Stomach (tissue), 4 donors: ENCODE data around the gene PROX2.

Experiments
- POLR2A ChIP-seq, 4 donors: fragments of 450-650 bp; IDR thresholded peaks; one replicate each; pipeline ENCODE4 v1.6.1; 2016; ENCODE audit warnings: antibody characterized with exemption in 4 of 4, control low read depth in 2 of 4, mild to moderate bottlenecking in 1 of 4, moderate library complexity in 1 of 4
- TF ChIP-seq, protein P1 (sequence below), 7 experiments: fragments of 450-650 bp in 4 of 7; fragments of 200-600 bp in 3 of 7; sonication (generic) in 3 of 7; IDR thresholded peaks; one replicate each; pipeline ENCODE4 v1.5.1; 2016 to 2019; ENCODE audit warnings: antibody characterized with exemption in 7 of 7, control low read depth in 2 of 7, mild to moderate bottlenecking in 1 of 7

DNA sequence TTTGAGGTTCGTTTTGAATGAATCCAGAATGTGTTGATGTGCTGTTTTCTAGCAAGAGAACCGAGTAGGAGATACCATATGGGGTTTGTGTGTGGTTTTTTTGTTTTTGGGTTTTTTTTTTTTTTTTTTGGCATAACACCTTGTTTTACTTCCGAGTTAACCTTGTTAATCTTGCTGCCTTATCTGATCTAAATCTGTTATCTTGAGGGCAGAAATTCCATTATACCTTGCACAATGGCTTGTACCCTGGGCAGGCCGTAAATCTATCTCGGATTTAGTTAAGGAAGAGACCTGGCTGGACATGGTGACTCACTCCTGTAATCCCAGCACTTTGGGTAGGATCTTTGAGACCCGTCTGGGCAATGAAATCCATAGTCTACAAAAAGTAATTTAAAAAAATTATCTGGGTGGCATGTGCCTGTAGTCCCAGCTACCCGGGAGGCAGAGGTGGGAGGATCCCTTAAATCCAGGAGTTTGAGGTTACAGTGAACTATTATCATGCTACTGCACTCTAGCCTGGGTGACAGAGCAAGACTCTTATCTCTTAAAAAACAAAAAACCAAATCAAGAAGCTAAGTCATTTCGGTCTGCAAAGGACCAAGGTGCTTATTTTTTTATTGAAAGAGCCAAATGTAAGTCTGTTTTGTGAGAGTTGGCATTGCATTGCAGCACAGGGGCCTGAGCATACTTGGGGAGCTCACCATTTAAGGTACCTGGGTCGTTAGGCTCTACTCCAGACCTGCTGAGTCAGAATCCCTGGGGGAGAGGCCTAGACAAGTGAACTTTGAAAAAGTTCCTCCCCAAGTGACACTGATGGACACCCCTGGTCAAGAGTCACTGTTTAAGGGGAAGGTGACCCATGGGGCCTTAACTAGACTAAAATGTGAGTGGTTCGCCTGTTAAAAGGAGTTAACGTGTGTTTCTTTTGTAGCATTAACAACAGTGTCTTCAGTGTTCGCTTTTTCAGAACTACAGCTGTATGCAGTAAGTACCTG is 12.5 kb upstream of the PROX2 start:
- TF ChIP-seq POLR2A (IDR thresholded peaks at IDR 0.05): no peak
- TF ChIP-seq, protein P1, sequence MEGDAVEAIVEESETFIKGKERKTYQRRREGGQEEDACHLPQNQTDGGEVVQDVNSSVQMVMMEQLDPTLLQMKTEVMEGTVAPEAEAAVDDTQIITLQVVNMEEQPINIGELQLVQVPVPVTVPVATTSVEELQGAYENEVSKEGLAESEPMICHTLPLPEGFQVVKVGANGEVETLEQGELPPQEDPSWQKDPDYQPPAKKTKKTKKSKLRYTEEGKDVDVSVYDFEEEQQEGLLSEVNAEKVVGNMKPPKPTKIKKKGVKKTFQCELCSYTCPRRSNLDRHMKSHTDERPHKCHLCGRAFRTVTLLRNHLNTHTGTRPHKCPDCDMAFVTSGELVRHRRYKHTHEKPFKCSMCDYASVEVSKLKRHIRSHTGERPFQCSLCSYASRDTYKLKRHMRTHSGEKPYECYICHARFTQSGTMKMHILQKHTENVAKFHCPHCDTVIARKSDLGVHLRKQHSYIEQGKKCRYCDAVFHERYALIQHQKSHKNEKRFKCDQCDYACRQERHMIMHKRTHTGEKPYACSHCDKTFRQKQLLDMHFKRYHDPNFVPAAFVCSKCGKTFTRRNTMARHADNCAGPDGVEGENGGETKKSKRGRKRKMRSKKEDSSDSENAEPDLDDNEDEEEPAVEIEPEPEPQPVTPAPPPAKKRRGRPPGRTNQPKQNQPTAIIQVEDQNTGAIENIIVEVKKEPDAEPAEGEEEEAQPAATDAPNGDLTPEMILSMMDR (IDR thresholded peaks at IDR 0.05): no peak
